ENCODE data around the gene SHROOM2.

Gene SHROOM2

GRCh38 chrX:9862525-9862924 lies 76.3 kb downstream of the SHROOM2 start:
- H3K4me3 ChIP-seq (replicated peaks; ENCODE audit: low read depth, low read length) = no peak overlapping the region
- no peak for DNase-seq (ENCODE audit: low read depth)
- TF ChIP-seq, protein P1, sequence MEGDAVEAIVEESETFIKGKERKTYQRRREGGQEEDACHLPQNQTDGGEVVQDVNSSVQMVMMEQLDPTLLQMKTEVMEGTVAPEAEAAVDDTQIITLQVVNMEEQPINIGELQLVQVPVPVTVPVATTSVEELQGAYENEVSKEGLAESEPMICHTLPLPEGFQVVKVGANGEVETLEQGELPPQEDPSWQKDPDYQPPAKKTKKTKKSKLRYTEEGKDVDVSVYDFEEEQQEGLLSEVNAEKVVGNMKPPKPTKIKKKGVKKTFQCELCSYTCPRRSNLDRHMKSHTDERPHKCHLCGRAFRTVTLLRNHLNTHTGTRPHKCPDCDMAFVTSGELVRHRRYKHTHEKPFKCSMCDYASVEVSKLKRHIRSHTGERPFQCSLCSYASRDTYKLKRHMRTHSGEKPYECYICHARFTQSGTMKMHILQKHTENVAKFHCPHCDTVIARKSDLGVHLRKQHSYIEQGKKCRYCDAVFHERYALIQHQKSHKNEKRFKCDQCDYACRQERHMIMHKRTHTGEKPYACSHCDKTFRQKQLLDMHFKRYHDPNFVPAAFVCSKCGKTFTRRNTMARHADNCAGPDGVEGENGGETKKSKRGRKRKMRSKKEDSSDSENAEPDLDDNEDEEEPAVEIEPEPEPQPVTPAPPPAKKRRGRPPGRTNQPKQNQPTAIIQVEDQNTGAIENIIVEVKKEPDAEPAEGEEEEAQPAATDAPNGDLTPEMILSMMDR (IDR thresholded peaks at IDR 0.05; ENCODE audit: low read length, missing control alignments) = no peak

DNA sequence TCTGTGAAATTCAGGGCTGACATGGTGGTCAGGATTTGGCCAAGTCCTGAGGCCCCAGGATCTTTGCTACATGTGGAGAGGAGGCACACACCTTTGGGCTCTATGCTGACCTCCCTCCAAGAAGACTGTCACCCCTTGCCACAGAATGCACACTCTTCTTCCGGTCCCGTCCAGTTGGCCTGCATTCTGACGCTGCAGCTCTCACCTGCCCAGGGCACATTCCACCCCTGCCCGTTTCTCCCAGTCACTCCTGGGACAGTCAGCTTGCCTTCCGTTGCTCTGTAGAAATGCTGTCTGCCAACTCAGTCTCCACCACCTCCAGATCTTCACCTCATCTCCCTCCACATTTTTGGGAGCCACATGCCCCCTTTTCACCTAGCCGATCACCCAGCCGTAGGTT lies 76.7 kb downstream of the SHROOM2 start:
- no peak for DNase-seq (ENCODE audit: low read depth)

DNA sequence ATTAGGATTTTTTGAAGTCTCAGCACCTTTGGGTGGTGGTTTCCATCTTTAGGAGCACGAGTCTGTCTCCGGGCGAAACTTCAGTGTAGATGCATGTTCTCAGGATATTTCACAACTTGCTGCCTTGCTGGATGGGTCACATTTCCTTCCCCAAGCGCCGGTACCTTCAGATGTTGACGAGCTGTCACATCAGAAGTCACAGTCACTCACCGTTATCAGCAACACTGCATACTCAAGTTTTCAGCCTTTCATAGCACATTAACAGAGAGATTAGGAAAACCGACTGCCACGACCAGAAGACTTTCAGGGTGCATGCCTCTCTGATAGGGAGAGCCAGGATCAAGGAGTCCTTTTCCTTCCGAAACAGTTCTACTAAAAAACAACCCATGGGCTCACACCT lies 77.8 kb downstream of the SHROOM2 start:
- no peak overlapping the region for H3K4me3 ChIP-seq (replicated peaks; ENCODE audit: low read depth, low read length)
- TF ChIP-seq, protein P1 (IDR thresholded peaks at IDR 0.05; ENCODE audit: low read length, missing control alignments) = no peak
- DNase-seq (ENCODE audit: low read depth) = no peak

More for the DNA sequence above, 76.7 kb downstream of the SHROOM2 start:
- no peak overlapping the region for H3K4me3 ChIP-seq (replicated peaks; ENCODE audit: low read depth, low read length)
- TF ChIP-seq, protein P1 (IDR thresholded peaks at IDR 0.05; ENCODE audit: low read length, missing control alignments) = no peak

- no peak overlapping the region for H3K4me3 ChIP-seq (replicated peaks; ENCODE audit: low read depth, low read length)
- peak; percentile 53 for DNase-seq (ENCODE audit: low read depth)
- TF ChIP-seq, protein P1 (IDR thresholded peaks at IDR 0.05; ENCODE audit: low read length, missing control alignments) = no peak
Measured at GRCh38 chrX:9865804-9866472, 79.7 kb downstream of the SHROOM2 start.

GRCh38 chrX:9866633-9867032 lies 80.4 kb downstream of the SHROOM2 start:
- TF ChIP-seq, protein P1 (IDR thresholded peaks at IDR 0.05; ENCODE audit: low read length, missing control alignments) = no peak
- DNase-seq (ENCODE audit: low read depth) = peak; percentile 59
- H3K4me3 ChIP-seq (replicated peaks; ENCODE audit: low read depth, low read length) = no peak overlapping the region

DNA sequence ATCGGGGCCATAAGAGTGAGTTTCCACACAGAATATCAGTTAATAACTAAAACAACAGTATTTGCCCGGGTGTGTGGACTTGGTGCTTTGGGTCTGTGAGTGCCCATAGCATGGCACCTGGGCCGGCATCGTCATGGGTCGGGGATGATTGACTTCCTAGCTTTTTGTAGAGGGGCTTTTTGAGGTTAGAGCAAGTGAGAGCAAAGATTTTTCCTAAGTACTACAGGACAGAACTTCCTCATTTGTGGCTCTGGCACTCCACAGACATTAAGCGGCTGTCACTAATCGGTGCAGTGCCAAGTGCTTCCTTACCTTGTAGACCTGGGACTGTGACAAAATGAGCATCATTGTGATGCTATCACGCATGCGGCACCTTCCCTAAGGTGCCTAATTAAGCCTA lies 81.0 kb downstream of the SHROOM2 start:
- H3K4me3 ChIP-seq (replicated peaks; ENCODE audit: low read depth, low read length) = no peak overlapping the region
- no peak for DNase-seq (ENCODE audit: low read depth)
- TF ChIP-seq, protein P1 (IDR thresholded peaks at IDR 0.05; ENCODE audit: low read length, missing control alignments) = no peak

DNA sequence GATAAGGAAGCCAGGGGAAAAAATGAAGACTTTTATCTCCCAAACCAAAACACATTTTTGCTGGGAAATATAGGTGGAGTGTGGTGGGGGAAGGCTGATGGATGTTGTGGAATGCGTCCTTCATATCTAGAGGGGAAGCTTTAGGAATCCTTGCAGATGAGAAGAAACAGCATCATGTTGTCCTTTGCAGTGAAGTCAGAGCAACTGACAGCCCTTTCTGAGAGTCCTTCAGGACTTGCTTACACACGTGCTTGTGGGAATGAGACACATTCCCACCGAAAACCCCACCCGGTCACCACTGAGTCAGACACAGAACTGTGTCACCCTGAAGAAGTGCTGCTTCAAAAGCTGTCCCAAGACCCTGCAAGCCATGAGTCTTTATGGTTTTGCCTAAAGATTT lies 81.5 kb downstream of the SHROOM2 start:
- DNase-seq (ENCODE audit: low read depth) = peak; percentile 49
- no peak overlapping the region for H3K4me3 ChIP-seq (replicated peaks; ENCODE audit: low read depth, low read length)
- TF ChIP-seq, protein P1 (IDR thresholded peaks at IDR 0.05; ENCODE audit: low read length, missing control alignments) = no peak
